Endometrial microvascular endothelial cells (primary cell): ENCODE data around the gene ACRBP. TPM values are rescaled to one million over a fixed set of nuclear protein-coding genes. Genes with fewer than 3 reads are reported as not detected.

ENCODE experiments used
- in situ Hi-C: cut with HindIII; loops from 2 replicates; pipeline ENCODE4 v1.10.0; 2017; ENCODE audit warnings: low sequenced_read_pairs, low pct_unique_long_range_greater_than_20kb; ENCODE audit errors: inconsistent ontology term
- total RNA-seq: library from RNA; depleted of rRNA; stranded (reverse); fragments of >200 nt; gene quantifications from one replicate; pipeline ENCODE4 v1.2.3, GENCODE V29; 2015; ENCODE audit errors: inconsistent ontology term

Gene ACRBP
- total RNA-seq, 1 donor from 2014 or later = not detected

- in situ Hi-C loops = no loop called here
Observed at GRCh38 chr12:6653342-6653741, 6.1 kb upstream of the ACRBP start.

- in situ Hi-C loops = no loop called here
Observed at GRCh38 chr12:6652391-6652790, 5.2 kb upstream of the ACRBP start.

- in situ Hi-C loops = no loop called here
Observed at GRCh38 chr12:6650832-6651231, 3.6 kb upstream of the ACRBP start.

- in situ Hi-C loops = no loop called here
Observed at GRCh38 chr12:6646276-6647082, 753 bp downstream of the ACRBP start.

- in situ Hi-C loops = no loop called here
Observed at GRCh38 chr12:6644903-6645302, 2.3 kb downstream of the ACRBP start.

GRCh38 chr12:6644257-6644596 lies 3.0 kb downstream of the ACRBP start:
- in situ Hi-C loops = no loop called here

GRCh38 chr12:6643569-6644256 lies 3.5 kb downstream of the ACRBP start:
- in situ Hi-C loops = no loop called here

- in situ Hi-C loops = no loop called here
Observed at GRCh38 chr12:6641131-6641530, 6.1 kb downstream of the ACRBP start.

GRCh38 chr12:6640497-6640896 lies 6.7 kb downstream of the ACRBP start:
- in situ Hi-C loops = no loop called here

GRCh38 chr12:6639151-6639801 lies 8.0 kb downstream of the ACRBP start:
- in situ Hi-C loops = no loop called here

- in situ Hi-C loops = no loop called here
Observed at GRCh38 chr12:6638305-6638704, 8.9 kb downstream of the ACRBP start.

GRCh38 chr12:6635856-6636531 lies 11.2 kb downstream of the ACRBP start, which contains the start of gene LPAR5:
Gene LPAR5, minus strand, starts transcription at chr12:6635959. Its CDS starts 14,711 bp downstream, at chr12:6621248.
- in situ Hi-C loops = no loop called here

GRCh38 chr12:6635375-6635855 lies 11.8 kb downstream of the ACRBP start:
- in situ Hi-C loops = no loop called here

- in situ Hi-C loops = no loop called here
Observed at GRCh38 chr12:6632026-6632983, 14.9 kb downstream of the ACRBP start.

- in situ Hi-C loops = no loop called here
Observed at GRCh38 chr12:6631549-6631961, 15.7 kb downstream of the ACRBP start.

- in situ Hi-C loops = no loop called here
Observed at GRCh38 chr12:6630736-6631135, 16.5 kb downstream of the ACRBP start.

- in situ Hi-C loops = no loop called here
Observed at GRCh38 chr12:6627616-6628015, 19.6 kb downstream of the ACRBP start.

GRCh38 chr12:6626654-6627283 lies 20.5 kb downstream of the ACRBP start:
- in situ Hi-C loops = no loop called here
